Activated naive CD8-positive, alpha-beta T cell (primary cell): ENCODE results near the gene AKAP7.

ENCODE experiments used
- H3K27ac Mint-ChIP-seq: one replicate; pipeline ENCODE4 v1.8.0; 2021; ENCODE audit warnings: mixed read lengths
- H3K27me3 Mint-ChIP-seq: one replicate; pipeline ENCODE4 v1.8.0; 2021; ENCODE audit warnings: mixed read lengths
- H3K36me3 Mint-ChIP-seq: one replicate; pipeline ENCODE4 v1.8.0; 2021; ENCODE audit warnings: mixed read lengths
- H3K4me1 Mint-ChIP-seq: one replicate; pipeline ENCODE4 v1.8.0; 2021; ENCODE audit warnings: low read depth, mixed read lengths
- H3K4me3 Mint-ChIP-seq: one replicate; pipeline ENCODE4 v1.8.0; 2021; ENCODE audit warnings: mild to moderate bottlenecking, mixed read lengths
- H3K9me3 Mint-ChIP-seq: one replicate; pipeline ENCODE4 v1.8.0; 2021; ENCODE audit warnings: low read depth, mixed read lengths

The AKAP7 gene

GRCh38 chr6:131269565-131270391 is 134.5 kb downstream of the AKAP7 start:
- H3K27me3 Mint-ChIP-seq, result no peaks in the 10 kb centered on the region
- peak overlapping the region; percentile 81 for H3K27ac Mint-ChIP-seq
- H3K4me3 Mint-ChIP-seq, result no peak overlapping the region
- peaks cover 33% of the 10 kb centered on the region for H3K36me3 Mint-ChIP-seq
- peaks cover 10% of the 10 kb centered on the region for H3K9me3 Mint-ChIP-seq
- peaks cover 30% of the 10 kb centered on the region for H3K4me1 Mint-ChIP-seq

DNA sequence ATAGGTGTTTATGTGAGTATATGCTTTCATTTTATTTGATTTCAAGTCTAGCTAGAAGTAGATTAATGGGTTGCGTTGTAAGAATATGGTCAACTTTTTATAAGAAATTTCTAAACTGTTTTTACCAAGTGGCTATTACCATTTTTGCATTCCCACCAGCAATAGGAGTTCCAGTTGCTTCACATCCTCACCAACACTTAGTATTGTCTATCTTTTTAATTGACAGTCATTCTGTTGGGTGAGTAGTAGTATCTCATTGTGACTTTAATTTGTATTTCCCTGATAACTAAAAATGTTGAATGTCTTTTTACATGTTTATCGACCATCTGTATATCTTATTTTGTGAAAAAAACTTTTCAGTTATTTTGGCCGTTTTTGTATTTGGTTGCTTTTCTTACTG is 135.3 kb downstream of the AKAP7 start:
- Mint-ChIP-seq H3K4me1 (peaks cover 31% of the 10 kb centered on the region), H3K36me3 (peaks cover 33% of the 10 kb centered on the region), H3K27ac (no peak overlapping the region), H3K9me3 (peaks cover 10% of the 10 kb centered on the region), H3K27me3 (no peaks in the 10 kb centered on the region), H3K4me3 (no peak overlapping the region)

DNA sequence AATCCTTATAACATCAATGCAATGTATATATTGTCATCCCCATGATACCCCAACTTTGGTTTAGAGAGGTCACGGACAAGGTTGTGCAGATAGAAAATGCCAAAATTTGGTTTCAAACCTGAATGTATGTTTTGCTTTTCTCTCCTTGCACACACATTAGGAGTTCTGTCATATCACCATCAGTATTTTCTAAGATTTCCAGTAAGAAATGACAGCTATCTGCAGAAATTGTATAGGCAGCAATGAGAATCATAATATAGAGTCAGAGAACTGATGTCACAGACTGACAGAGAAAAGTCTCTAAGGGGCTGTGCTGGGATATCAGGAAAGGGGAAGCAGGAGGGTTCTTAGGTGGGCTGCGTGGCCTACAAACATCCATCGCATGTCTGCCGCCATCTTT is 140.0 kb downstream of the AKAP7 start:
- no peak overlapping the region for H3K27ac Mint-ChIP-seq
- H3K9me3 Mint-ChIP-seq, result peaks cover 15% of the 10 kb centered on the region
- peaks cover 25% of the 10 kb centered on the region for H3K4me1 Mint-ChIP-seq
- H3K4me3 Mint-ChIP-seq, result no peak overlapping the region
- no peaks in the 10 kb centered on the region for H3K27me3 Mint-ChIP-seq
- peaks cover 30% of the 10 kb centered on the region for H3K36me3 Mint-ChIP-seq

DNA sequence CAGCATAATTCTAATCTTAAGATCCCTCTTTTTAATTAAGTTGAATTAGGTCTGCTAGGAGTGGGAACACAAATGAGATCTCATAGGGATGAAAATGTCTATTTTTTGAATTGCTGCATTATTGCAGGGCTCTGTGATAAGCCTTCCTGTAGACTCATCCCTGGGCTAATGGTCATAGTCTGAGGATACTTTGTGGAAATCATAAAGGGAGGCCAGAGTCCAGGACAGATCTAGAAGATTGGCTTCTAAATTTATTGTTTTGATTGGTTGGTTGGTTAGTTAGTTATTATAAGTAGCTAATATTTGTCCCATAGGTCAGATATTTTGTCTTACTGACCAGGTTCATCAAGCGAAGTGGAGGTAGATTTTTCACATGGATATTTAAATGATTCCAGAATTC is 142.3 kb downstream of the AKAP7 start:
- Mint-ChIP-seq H3K4me3 (no peak overlapping the region), H3K27me3 (no peaks in the 10 kb centered on the region), H3K9me3 (peaks cover 15% of the 10 kb centered on the region), H3K4me1 (peaks cover 44% of the 10 kb centered on the region), H3K27ac (no peak overlapping the region), H3K36me3 (peaks cover 19% of the 10 kb centered on the region)

- peaks cover 66% of the 10 kb centered on the region for H3K4me1 Mint-ChIP-seq
- H3K9me3 Mint-ChIP-seq, result peaks cover 5% of the 10 kb centered on the region
- peaks cover 14% of the 10 kb centered on the region for H3K36me3 Mint-ChIP-seq
- H3K27ac Mint-ChIP-seq, result peak overlapping the region; percentile 97
- H3K4me3 Mint-ChIP-seq, result peak overlapping the region; percentile 83
- H3K27me3 Mint-ChIP-seq, result no peaks in the 10 kb centered on the region
Measured at GRCh38 chr6:131281471-131282270, 146.4 kb downstream of the AKAP7 start.

DNA sequence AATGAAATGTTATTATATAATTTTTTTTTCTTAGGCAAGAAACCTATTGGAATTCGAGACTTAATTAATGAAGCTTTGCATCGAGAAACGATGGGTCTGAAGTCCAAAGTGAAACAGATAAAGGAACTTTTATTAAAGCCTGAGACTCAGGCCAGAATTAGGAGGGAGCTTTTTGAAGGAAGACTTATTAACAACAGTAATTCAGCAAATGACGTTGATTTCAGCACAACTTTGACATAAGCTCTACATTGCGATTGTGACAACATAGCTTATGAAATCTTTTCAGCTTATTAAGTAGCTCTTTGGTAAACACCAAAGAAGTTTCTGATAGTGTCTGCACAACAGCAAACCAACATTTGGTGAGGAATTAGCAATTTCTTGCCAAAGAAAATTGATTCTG is 147.1 kb downstream of the AKAP7 start:
- H3K27me3 Mint-ChIP-seq, result no peaks in the 10 kb centered on the region
- peak overlapping the region; percentile 97 for H3K27ac Mint-ChIP-seq
- peaks cover 5% of the 10 kb centered on the region for H3K9me3 Mint-ChIP-seq
- peaks cover 18% of the 10 kb centered on the region for H3K36me3 Mint-ChIP-seq
- H3K4me1 Mint-ChIP-seq, result peaks cover 63% of the 10 kb centered on the region
- no peak overlapping the region for H3K4me3 Mint-ChIP-seq

- peak overlapping the region; percentile 97 for H3K27ac Mint-ChIP-seq
- no peaks in the 10 kb centered on the region for H3K27me3 Mint-ChIP-seq
- H3K4me3 Mint-ChIP-seq, result no peak overlapping the region
Measured at GRCh38 chr6:131283466-131284175, 148.4 kb downstream of the AKAP7 start.

GRCh38 chr6:131285548-131285947 is 150.3 kb downstream of the AKAP7 start:
- Mint-ChIP-seq H3K27me3 (no peaks in the 10 kb centered on the region), H3K4me3 (no peak overlapping the region), H3K9me3 (no peaks in the 10 kb centered on the region), H3K36me3 (peaks cover 19% of the 10 kb centered on the region), H3K27ac (no peak overlapping the region), H3K4me1 (peaks cover 56% of the 10 kb centered on the region)

More at GRCh38 chr6:131283466-131284175, 148.4 kb downstream of the AKAP7 start:
- Mint-ChIP-seq H3K9me3 (peaks cover 1% of the 10 kb centered on the region), H3K36me3 (peaks cover 17% of the 10 kb centered on the region), H3K4me1 (peaks cover 61% of the 10 kb centered on the region)

DNA sequence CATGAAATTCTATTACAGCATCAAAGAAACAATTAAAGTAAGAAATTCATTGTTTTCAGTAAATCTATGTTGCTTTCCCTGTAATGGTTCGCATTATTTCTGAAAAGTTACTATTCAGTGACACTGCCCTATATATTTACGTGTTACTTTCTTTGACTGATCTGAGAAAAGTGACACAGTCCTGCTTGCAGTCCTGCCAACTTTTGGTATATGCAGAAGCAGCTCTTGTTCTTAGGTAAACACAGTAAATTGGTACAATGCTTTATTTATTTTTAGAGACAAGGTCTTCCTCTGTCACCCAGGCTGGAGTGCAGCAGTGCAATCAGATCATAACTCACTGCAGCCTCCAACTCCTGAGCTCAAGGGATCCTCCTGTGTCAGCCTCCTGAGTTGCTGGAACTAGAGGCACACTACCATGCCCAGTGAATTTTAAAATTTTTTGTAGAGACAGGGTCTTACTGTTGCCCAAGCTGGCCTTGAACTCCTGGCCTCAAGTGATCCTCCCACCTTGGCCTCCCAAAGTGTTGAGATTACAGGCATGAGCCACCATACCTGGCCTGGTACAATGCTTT is 151.3 kb downstream of the AKAP7 start:
- peaks cover 47% of the 10 kb centered on the region for H3K4me1 Mint-ChIP-seq
- H3K9me3 Mint-ChIP-seq, result no peaks in the 10 kb centered on the region
- H3K27ac Mint-ChIP-seq, result no peak overlapping the region
- no peaks in the 10 kb centered on the region for H3K27me3 Mint-ChIP-seq
- no peak overlapping the region for H3K4me3 Mint-ChIP-seq
- H3K36me3 Mint-ChIP-seq, result peaks cover 20% of the 10 kb centered on the region

DNA sequence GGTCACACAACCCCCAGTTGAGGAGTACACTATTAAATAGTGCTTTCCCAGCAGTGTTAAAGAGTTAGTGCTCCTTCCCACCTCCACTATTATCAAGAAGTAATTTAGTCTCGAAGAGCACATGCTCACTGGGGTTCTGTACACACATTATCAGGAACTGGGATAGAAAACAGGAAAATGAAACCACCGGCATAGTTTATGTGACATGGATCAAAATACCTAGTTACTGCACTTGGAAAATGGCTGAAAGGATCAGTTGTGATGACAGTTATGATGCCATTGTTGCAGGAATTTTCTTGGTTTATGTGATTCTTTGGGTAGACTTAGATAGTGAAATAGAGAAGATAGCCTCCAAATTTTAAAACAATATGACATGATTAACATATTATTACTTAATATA is 152.9 kb downstream of the AKAP7 start:
- H3K4me3 Mint-ChIP-seq, result no peak overlapping the region
- H3K27me3 Mint-ChIP-seq, result no peaks in the 10 kb centered on the region
- no peaks in the 10 kb centered on the region for H3K9me3 Mint-ChIP-seq
- no peak overlapping the region for H3K27ac Mint-ChIP-seq
- H3K36me3 Mint-ChIP-seq, result peaks cover 18% of the 10 kb centered on the region
- peaks cover 46% of the 10 kb centered on the region for H3K4me1 Mint-ChIP-seq

- H3K27ac Mint-ChIP-seq, result no peak overlapping the region
- H3K4me3 Mint-ChIP-seq, result no peak overlapping the region
- H3K27me3 Mint-ChIP-seq, result no peaks in the 10 kb centered on the region
- H3K36me3 Mint-ChIP-seq, result peaks cover 17% of the 10 kb centered on the region
- H3K4me1 Mint-ChIP-seq, result peaks cover 34% of the 10 kb centered on the region
- H3K9me3 Mint-ChIP-seq, result no peaks in the 10 kb centered on the region
Measured at GRCh38 chr6:131290955-131291354, 155.7 kb downstream of the AKAP7 start.

GRCh38 chr6:131292145-131292938 is 157.1 kb downstream of the AKAP7 start:
- H3K9me3 Mint-ChIP-seq, result no peaks in the 10 kb centered on the region
- H3K4me3 Mint-ChIP-seq, result peak overlapping the region; percentile 20
- peak overlapping the region; percentile 83 for H3K27ac Mint-ChIP-seq
- H3K36me3 Mint-ChIP-seq, result peaks cover 13% of the 10 kb centered on the region
- peaks cover 28% of the 10 kb centered on the region for H3K4me1 Mint-ChIP-seq
- no peaks in the 10 kb centered on the region for H3K27me3 Mint-ChIP-seq

DNA sequence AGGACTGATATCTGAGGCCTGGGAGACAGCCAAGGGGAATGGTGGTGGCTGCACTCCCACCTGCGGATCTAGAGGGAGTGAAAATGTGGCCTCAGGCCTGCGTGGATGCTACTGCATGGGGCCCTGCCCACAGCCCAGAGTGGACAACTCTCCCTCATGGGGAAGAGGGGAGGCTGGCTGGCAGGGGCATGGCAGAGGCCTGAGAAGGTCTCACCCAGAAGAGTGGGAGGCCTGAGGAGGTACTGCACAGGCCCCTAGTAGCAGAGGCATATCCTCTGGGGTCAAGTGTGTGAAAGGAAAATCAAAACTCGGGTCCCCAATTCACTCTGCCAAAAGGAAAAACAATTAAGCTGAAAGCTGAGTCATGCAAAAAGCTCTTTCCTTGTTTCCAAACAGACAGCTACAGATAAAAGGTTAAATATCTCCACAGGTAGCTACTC is 158.2 kb downstream of the AKAP7 start:
- Mint-ChIP-seq H3K9me3 (no peaks in the 10 kb centered on the region), H3K36me3 (peaks cover 10% of the 10 kb centered on the region), H3K27me3 (no peaks in the 10 kb centered on the region), H3K27ac (peak overlapping the region; percentile 83), H3K4me3 (no peak overlapping the region), H3K4me1 (peaks cover 26% of the 10 kb centered on the region)

GRCh38 chr6:131295081-131295480 is 159.8 kb downstream of the AKAP7 start:
- Mint-ChIP-seq H3K27me3 (no peaks in the 10 kb centered on the region), H3K4me1 (peaks cover 26% of the 10 kb centered on the region), H3K4me3 (no peak overlapping the region), H3K9me3 (no peaks in the 10 kb centered on the region), H3K27ac (no peak overlapping the region), H3K36me3 (peaks cover 7% of the 10 kb centered on the region)
